Liver (tissue), 9 donors: ENCODE results near the gene PPP1R9A. TPM values are rescaled to one million over a fixed set of nuclear protein-coding genes. Genes with fewer than 3 reads are reported as not detected.

ENCODE experiments used
- DNase-seq: peaks from one replicate; pipeline ENCODE4 v3.0.0-alpha.2; 2017; ENCODE audit warnings: low spot score
- H3K27ac ChIP-seq, 2 donors: one replicate each; pipeline ENCODE4 v1.7.0; 2013; ENCODE audit warnings: inconsistent platforms in 2 of 2, low read length in 2 of 2, control low read depth in 1 of 2, low read depth in 1 of 2, mild to moderate bottlenecking in 1 of 2
- H3K27me3 ChIP-seq, 4 donors: one replicate each; pipeline versions ENCODE4 v1.6.1 to v1.7.0; 2013; ENCODE audit warnings: low read length in 3 of 4, inconsistent platforms in 1 of 4, mild to moderate bottlenecking in 1 of 4, moderate library complexity in 1 of 4; ENCODE audit not compliant: control insufficient read depth in 4 of 4, insufficient read depth in 4 of 4
- H3K36me3 ChIP-seq, 4 donors: one replicate each; pipeline versions ENCODE4 v1.6.1 to v1.7.0; 2013; ENCODE audit warnings: low read length in 3 of 4, mild to moderate bottlenecking in 3 of 4, low read depth in 1 of 4, moderate library complexity in 1 of 4; ENCODE audit not compliant: control insufficient read depth in 4 of 4, insufficient read depth in 3 of 4
- H3K4me1 ChIP-seq, 4 donors: one replicate each; pipeline versions ENCODE4 v1.6.1 to v1.7.0; 2013; ENCODE audit warnings: low read length in 3 of 4, mild to moderate bottlenecking in 3 of 4, moderate library complexity in 1 of 4; ENCODE audit not compliant: control insufficient read depth in 4 of 4, insufficient read depth in 4 of 4
- H3K4me3 ChIP-seq, 3 donors: one replicate each; pipeline versions ENCODE4 v1.6.1 to v1.7.0; 2013; ENCODE audit warnings: low read length in 3 of 3, control low read depth in 1 of 3, low read depth in 1 of 3, mild to moderate bottlenecking in 1 of 3
- H3K9ac ChIP-seq, 2 donors: one replicate each; pipeline ENCODE4 v1.7.0; 2013; ENCODE audit warnings: low read length in 2 of 2, mild to moderate bottlenecking in 2 of 2, moderate library complexity in 2 of 2, control low read depth in 1 of 2, low read depth in 1 of 2
- H3K9me3 ChIP-seq, 4 donors: one replicate each; pipeline versions ENCODE4 v1.6.1 to v1.7.0; 2013; ENCODE audit warnings: low read length in 3 of 4; ENCODE audit not compliant: control insufficient read depth in 4 of 4
- ATF3 ChIP-seq: IDR thresholded peaks from 2 replicates; pipeline ENCODE4 v1.6.1; 2016; ENCODE audit warnings: antibody characterized with exemption
- CTCF ChIP-seq: fragments of 150-350 bp; IDR thresholded peaks from 2 replicates; pipeline ENCODE4 v1.5.1; 2017; ENCODE audit warnings: improper control_type of control experiment, low read depth, low read length; ENCODE audit not compliant: missing input control
- EGR1 ChIP-seq, 2 donors: IDR thresholded peaks; 2 replicates each; pipeline ENCODE4 v1.6.1; 2016 to 2018; ENCODE audit warnings: antibody characterized with exemption in 2 of 2, low read depth in 2 of 2
- FOXA1 ChIP-seq: IDR thresholded peaks from 2 replicates; pipeline ENCODE4 v1.6.1; 2016; ENCODE audit warnings: antibody characterized with exemption
- FOXA2 ChIP-seq: IDR thresholded peaks from 2 replicates; pipeline ENCODE4 v1.6.1; 2016; ENCODE audit warnings: antibody characterized with exemption
- GABPA ChIP-seq, 2 donors: IDR thresholded peaks in 1 of 2; conservative IDR thresholded peaks in 1 of 2; 2 replicates each; pipeline ENCODE4 v1.6.1; 2016; ENCODE audit warnings: antibody characterized with exemption in 2 of 2, mild to moderate bottlenecking in 1 of 2, moderate library complexity in 1 of 2
- HNF4A ChIP-seq, 2 donors: conservative IDR thresholded peaks; 2 replicates each; pipeline ENCODE4 v1.6.1; 2016; ENCODE audit warnings: antibody characterized with exemption in 2 of 2, mild to moderate bottlenecking in 2 of 2
- HNF4G ChIP-seq: IDR thresholded peaks from 2 replicates; pipeline ENCODE4 v1.6.1; 2016; ENCODE audit warnings: antibody characterized with exemption
- JUND ChIP-seq, 2 donors: IDR thresholded peaks; 2 replicates each; pipeline ENCODE4 v1.6.1; 2016; ENCODE audit warnings: antibody characterized with exemption in 2 of 2
- MAX ChIP-seq: IDR thresholded peaks from 2 replicates; pipeline ENCODE4 v1.6.1; 2016; ENCODE audit warnings: antibody characterized with exemption
- NR2F2 ChIP-seq: IDR thresholded peaks from 2 replicates; pipeline ENCODE4 v1.6.1; 2016; ENCODE audit warnings: antibody characterized with exemption
- RAD21 ChIP-seq, 2 donors: IDR thresholded peaks; 2 replicates each; pipeline ENCODE4 v1.6.1; 2016; ENCODE audit warnings: antibody characterized with exemption in 2 of 2, mild to moderate bottlenecking in 2 of 2
- REST ChIP-seq: IDR thresholded peaks from 2 replicates; pipeline ENCODE4 v1.6.1; 2016; ENCODE audit warnings: antibody characterized with exemption, mild to moderate bottlenecking
- RXRA ChIP-seq, 2 donors: IDR thresholded peaks; 2 replicates each; pipeline ENCODE4 v1.6.1; 2017 to 2018; ENCODE audit warnings: antibody characterized with exemption in 2 of 2, mild to moderate bottlenecking in 1 of 2
- SP1 ChIP-seq: IDR thresholded peaks from 2 replicates; pipeline ENCODE4 v1.6.1; 2018; ENCODE audit warnings: antibody characterized with exemption, mild to moderate bottlenecking
- TAF1 ChIP-seq: conservative IDR thresholded peaks from 2 replicates; pipeline ENCODE4 v1.6.1; 2016; ENCODE audit warnings: antibody characterized with exemption, mild to moderate bottlenecking
- YY1 ChIP-seq: IDR thresholded peaks from 2 replicates; pipeline ENCODE4 v1.6.1; 2016; ENCODE audit warnings: antibody characterized with exemption, mild to moderate bottlenecking
- ZBTB33 ChIP-seq: IDR thresholded peaks from 2 replicates; pipeline ENCODE4 v1.6.1; 2016; ENCODE audit warnings: antibody characterized with exemption
- WGBS: extraction: QIAGEN DNeasy Blood & Tissue Kit; methylation state at CpG from one replicate; pipeline ENCODE4 v1.1.7; 2013; 5-methylcytosine and 5-hydroxymethylcytosine counted together
- polyA plus RNA-seq, 2 donors: library from polyadenylated mRNA; stranded (reverse) in 1 of 2; unstranded in 1 of 2; fragments of 200-250 nt in 1 of 2; fragments of >200 nt in 1 of 2; fragmentation: Nextera tagmentation in 1 of 2; extraction: Ambion mirVana in 1 of 2; gene quantifications; one replicate each; pipeline versions ENCODE4 v1.2.1 to v1.2.3, GENCODE V29; 2013 to 2015
- total RNA-seq, 2 donors: library from RNA; depleted of rRNA; stranded (reverse); fragments of >200 nt; gene quantifications; one replicate each; pipeline ENCODE4 v1.2.3, GENCODE V29; 2014
- donor health status: healthy.
- donor health status: healthy.
- donor health status: healthy.
- donor health status: healthy.
- donor health status: healthy.

The PPP1R9A gene
- total and polyA plus RNA-seq, 4 donors = 0.17 to 5.4 (median 2.7) TPM

GRCh38 chr7:95317546-95317945 lies 410.2 kb downstream of the PPP1R9A start (continued):
- TF ChIP-seq CTCF (no peak), HNF4G (no peak), HNF4A (conservative IDR thresholded peaks at IDR 0.05) (peak in 1 of 2 donors; percentile 18), ZBTB33 (no peak), YY1 (peak; percentile 28), RXRA (IDR thresholded peaks at IDR 0.05) (peak in 1 of 2 donors; percentile 15), FOXA1 (no peak)

- H3K9me3 ChIP-seq = no peaks in the 10 kb centered on the region
- peaks cover 0 to 17% (median 6%) of the 10 kb centered on the region in 4 donors for H3K36me3 ChIP-seq
- H3K9ac ChIP-seq = peak overlapping the region; percentile 44 to 80
- peak overlapping the region; percentile 77 to 85 for H3K27ac ChIP-seq
- no peaks in the 10 kb centered on the region for H3K27me3 ChIP-seq
- DNase-seq = no peak
- WGBS = 24% methylated on average over 3 of the region's 3 CpGs
- TF ChIP-seq HNF4A (conservative IDR thresholded peaks at IDR 0.05) (no peak), GABPA (IDR thresholded peaks at IDR 0.05 in 1 of 2, conservative IDR thresholded peaks at IDR 0.05 in 1 of 2) (peak in 1 of 2 donors; percentile 24), YY1 (no peak), FOXA2 (no peak), FOXA1 (no peak), RAD21 (IDR thresholded peaks at IDR 0.05) (peak in 1 of 2 donors; percentile 4), ATF3 (no peak), RXRA (IDR thresholded peaks at IDR 0.05) (no peak), TAF1 (no peak), JUND (IDR thresholded peaks at IDR 0.05) (no peak), HNF4G (no peak)
- H3K4me1 ChIP-seq = peaks cover 2 to 53% (median 46%) of the 10 kb centered on the region in 4 donors
- H3K4me3 ChIP-seq = peak overlapping the region; percentile 15 to 38 (median 29)
Observed at GRCh38 chr7:95317966-95318365, 410.6 kb downstream of the PPP1R9A start.

GRCh38 chr7:95318501-95319100 lies 411.2 kb downstream of the PPP1R9A start:
- Histone ChIP-seq H3K27me3 (no peaks in the 10 kb centered on the region), H3K9ac (peak overlapping the region; percentile 44 to 80), H3K4me3 (peak overlapping the region; percentile 15 to 38 (median 29)), H3K4me1 (peaks cover 2 to 53% (median 46%) of the 10 kb centered on the region in 4 donors), H3K9me3 (no peaks in the 10 kb centered on the region), H3K27ac (peak overlapping the region; percentile 77 to 85), H3K36me3 (peaks cover 0 to 13% (median 4%) of the 10 kb centered on the region in 4 donors)
- no peak for DNase-seq
- WGBS = 38% methylated on average over 8 of the region's 8 CpGs
- TF ChIP-seq REST (peak; percentile 83), YY1 (peak; percentile 95), HNF4A (conservative IDR thresholded peaks at IDR 0.05) (peak; percentile 93 to 95), HNF4G (peak; percentile 74), FOXA1 (peak; percentile 94), JUND (IDR thresholded peaks at IDR 0.05) (peak; percentile 70 to 76), ZBTB33 (no peak), SP1 (peak; percentile 90), MAX (peak; percentile 91), EGR1 (IDR thresholded peaks at IDR 0.05; ENCODE audit: low read depth in 2 of 2) (peak in 1 of 2 donors; percentile 78), NR2F2 (peak; percentile 10), TAF1 (peak; percentile 91), FOXA2 (peak; percentile 98), RAD21 (IDR thresholded peaks at IDR 0.05) (peak; percentile 28 to 34), GABPA (IDR thresholded peaks at IDR 0.05 in 1 of 2, conservative IDR thresholded peaks at IDR 0.05 in 1 of 2) (peak in 1 of 2 donors; percentile 44)
